Liver (tissue), 9 donors: ENCODE data around the gene INTS6. TPM values are rescaled to one million over a fixed set of nuclear protein-coding genes. Genes with fewer than 3 reads are reported as not detected.

Experiments used
- DNase-seq: peaks from one replicate; pipeline ENCODE4 v3.0.0-alpha.2; 2017; ENCODE audit warnings: low spot score
- H3K27ac ChIP-seq, 2 donors: one replicate each; pipeline ENCODE4 v1.7.0; 2013; ENCODE audit warnings: inconsistent platforms in 2 of 2, low read length in 2 of 2, control low read depth in 1 of 2, low read depth in 1 of 2, mild to moderate bottlenecking in 1 of 2
- H3K27me3 ChIP-seq, 4 donors: one replicate each; pipeline versions ENCODE4 v1.6.1 to v1.7.0; 2013; ENCODE audit warnings: low read length in 3 of 4, inconsistent platforms in 1 of 4, mild to moderate bottlenecking in 1 of 4, moderate library complexity in 1 of 4; ENCODE audit not compliant: control insufficient read depth in 4 of 4, insufficient read depth in 4 of 4
- H3K36me3 ChIP-seq, 4 donors: one replicate each; pipeline versions ENCODE4 v1.6.1 to v1.7.0; 2013; ENCODE audit warnings: low read length in 3 of 4, mild to moderate bottlenecking in 3 of 4, low read depth in 1 of 4, moderate library complexity in 1 of 4; ENCODE audit not compliant: control insufficient read depth in 4 of 4, insufficient read depth in 3 of 4
- H3K4me1 ChIP-seq, 4 donors: one replicate each; pipeline versions ENCODE4 v1.6.1 to v1.7.0; 2013; ENCODE audit warnings: low read length in 3 of 4, mild to moderate bottlenecking in 3 of 4, moderate library complexity in 1 of 4; ENCODE audit not compliant: control insufficient read depth in 4 of 4, insufficient read depth in 4 of 4
- H3K4me3 ChIP-seq, 3 donors: one replicate each; pipeline versions ENCODE4 v1.6.1 to v1.7.0; 2013; ENCODE audit warnings: low read length in 3 of 3, control low read depth in 1 of 3, low read depth in 1 of 3, mild to moderate bottlenecking in 1 of 3
- H3K9ac ChIP-seq, 2 donors: one replicate each; pipeline ENCODE4 v1.7.0; 2013; ENCODE audit warnings: low read length in 2 of 2, mild to moderate bottlenecking in 2 of 2, moderate library complexity in 2 of 2, control low read depth in 1 of 2, low read depth in 1 of 2
- H3K9me3 ChIP-seq, 4 donors: one replicate each; pipeline versions ENCODE4 v1.6.1 to v1.7.0; 2013; ENCODE audit warnings: low read length in 3 of 4; ENCODE audit not compliant: control insufficient read depth in 4 of 4
- EGR1 ChIP-seq, 2 donors: IDR thresholded peaks; 2 replicates each; pipeline ENCODE4 v1.6.1; 2016 to 2018; ENCODE audit warnings: antibody characterized with exemption in 2 of 2, low read depth in 2 of 2
- FOXA1 ChIP-seq: IDR thresholded peaks from 2 replicates; pipeline ENCODE4 v1.6.1; 2016; ENCODE audit warnings: antibody characterized with exemption
- FOXA2 ChIP-seq: IDR thresholded peaks from 2 replicates; pipeline ENCODE4 v1.6.1; 2016; ENCODE audit warnings: antibody characterized with exemption
- GABPA ChIP-seq, 2 donors: IDR thresholded peaks in 1 of 2; conservative IDR thresholded peaks in 1 of 2; 2 replicates each; pipeline ENCODE4 v1.6.1; 2016; ENCODE audit warnings: antibody characterized with exemption in 2 of 2, mild to moderate bottlenecking in 1 of 2, moderate library complexity in 1 of 2
- HNF4A ChIP-seq, 2 donors: conservative IDR thresholded peaks; 2 replicates each; pipeline ENCODE4 v1.6.1; 2016; ENCODE audit warnings: antibody characterized with exemption in 2 of 2, mild to moderate bottlenecking in 2 of 2
- HNF4G ChIP-seq: IDR thresholded peaks from 2 replicates; pipeline ENCODE4 v1.6.1; 2016; ENCODE audit warnings: antibody characterized with exemption
- JUND ChIP-seq, 2 donors: IDR thresholded peaks; 2 replicates each; pipeline ENCODE4 v1.6.1; 2016; ENCODE audit warnings: antibody characterized with exemption in 2 of 2
- RAD21 ChIP-seq, 2 donors: IDR thresholded peaks; 2 replicates each; pipeline ENCODE4 v1.6.1; 2016; ENCODE audit warnings: antibody characterized with exemption in 2 of 2, mild to moderate bottlenecking in 2 of 2
- RXRA ChIP-seq, 2 donors: IDR thresholded peaks; 2 replicates each; pipeline ENCODE4 v1.6.1; 2017 to 2018; ENCODE audit warnings: antibody characterized with exemption in 2 of 2, mild to moderate bottlenecking in 1 of 2
- TAF1 ChIP-seq: conservative IDR thresholded peaks from 2 replicates; pipeline ENCODE4 v1.6.1; 2016; ENCODE audit warnings: antibody characterized with exemption, mild to moderate bottlenecking
- YY1 ChIP-seq: IDR thresholded peaks from 2 replicates; pipeline ENCODE4 v1.6.1; 2016; ENCODE audit warnings: antibody characterized with exemption, mild to moderate bottlenecking
- WGBS: extraction: QIAGEN DNeasy Blood & Tissue Kit; methylation state at CpG from one replicate; pipeline ENCODE4 v1.1.7; 2013; 5-methylcytosine and 5-hydroxymethylcytosine counted together
- polyA plus RNA-seq, 2 donors: library from polyadenylated mRNA; stranded (reverse) in 1 of 2; unstranded in 1 of 2; fragments of 200-250 nt in 1 of 2; fragments of >200 nt in 1 of 2; fragmentation: Nextera tagmentation in 1 of 2; extraction: Ambion mirVana in 1 of 2; gene quantifications; one replicate each; pipeline versions ENCODE4 v1.2.1 to v1.2.3, GENCODE V29; 2013 to 2015
- total RNA-seq, 2 donors: library from RNA; depleted of rRNA; stranded (reverse); fragments of >200 nt; gene quantifications; one replicate each; pipeline ENCODE4 v1.2.3, GENCODE V29; 2014
- TF ChIP-seq, protein P1 (sequence below): fragments of 150-350 bp; IDR thresholded peaks from 2 replicates; pipeline ENCODE4 v1.5.1; 2017; ENCODE audit warnings: improper control_type of control experiment, low read depth, low read length; ENCODE audit not compliant: missing input control
- TF ChIP-seq, protein P2 (sequence below): IDR thresholded peaks from 2 replicates; pipeline ENCODE4 v1.6.1; 2016; ENCODE audit warnings: antibody characterized with exemption
- TF ChIP-seq, protein P3 (sequence below): IDR thresholded peaks from 2 replicates; pipeline ENCODE4 v1.6.1; 2016; ENCODE audit warnings: antibody characterized with exemption, mild to moderate bottlenecking
- TF ChIP-seq, protein P4 (sequence below): IDR thresholded peaks from 2 replicates; pipeline ENCODE4 v1.6.1; 2016; ENCODE audit warnings: antibody characterized with exemption
- TF ChIP-seq, protein P5 (sequence below): IDR thresholded peaks from 2 replicates; pipeline ENCODE4 v1.6.1; 2016; ENCODE audit warnings: antibody characterized with exemption
- donor health status: healthy.
- donor health status: healthy.
- donor health status: healthy.
- donor health status: healthy.
- donor health status: healthy.

Gene INTS6
- total and polyA plus RNA-seq, 4 donors, result 11.4 to 61.4 (median 18.8) TPM

DNA sequence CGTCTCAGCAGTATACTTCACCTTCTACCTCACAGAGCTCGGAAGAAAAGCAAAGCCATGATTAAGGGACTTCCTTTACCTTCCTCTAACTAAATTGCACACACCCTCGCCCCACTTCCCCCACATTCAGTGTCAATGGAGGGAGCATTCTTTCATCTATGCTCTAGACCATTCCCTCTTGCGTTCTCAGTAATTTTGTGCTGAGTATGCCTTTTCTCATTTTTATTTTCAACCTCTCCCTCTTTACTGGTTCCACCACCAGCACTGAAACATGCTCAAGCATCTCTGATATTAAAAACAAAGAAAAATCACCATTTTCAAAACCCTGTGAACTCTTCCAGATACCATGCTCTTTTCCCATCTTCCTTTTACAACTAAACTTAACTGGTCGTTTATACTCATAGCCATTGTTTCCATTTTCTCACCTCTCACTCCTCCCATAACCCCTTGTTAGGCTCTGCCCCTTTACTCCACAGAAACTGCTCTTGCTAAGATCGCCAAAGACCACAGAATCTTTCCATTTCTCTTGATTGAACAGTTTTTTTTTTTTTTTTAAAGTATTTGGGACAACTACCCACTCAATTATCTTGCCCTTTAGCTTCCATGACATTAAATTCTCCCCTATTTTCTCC, 81.0 kb downstream of the INTS6 start:
- WGBS, result 94% methylated on average over 6 of the region's 6 CpGs
- no peak for TF ChIP-seq FOXA2
- TF ChIP-seq HNF4G, result no peak
- TF ChIP-seq RXRA (IDR thresholded peaks at IDR 0.05), result no peak
- no peak for TF ChIP-seq RAD21 (IDR thresholded peaks at IDR 0.05)
- TF ChIP-seq, protein P1, sequence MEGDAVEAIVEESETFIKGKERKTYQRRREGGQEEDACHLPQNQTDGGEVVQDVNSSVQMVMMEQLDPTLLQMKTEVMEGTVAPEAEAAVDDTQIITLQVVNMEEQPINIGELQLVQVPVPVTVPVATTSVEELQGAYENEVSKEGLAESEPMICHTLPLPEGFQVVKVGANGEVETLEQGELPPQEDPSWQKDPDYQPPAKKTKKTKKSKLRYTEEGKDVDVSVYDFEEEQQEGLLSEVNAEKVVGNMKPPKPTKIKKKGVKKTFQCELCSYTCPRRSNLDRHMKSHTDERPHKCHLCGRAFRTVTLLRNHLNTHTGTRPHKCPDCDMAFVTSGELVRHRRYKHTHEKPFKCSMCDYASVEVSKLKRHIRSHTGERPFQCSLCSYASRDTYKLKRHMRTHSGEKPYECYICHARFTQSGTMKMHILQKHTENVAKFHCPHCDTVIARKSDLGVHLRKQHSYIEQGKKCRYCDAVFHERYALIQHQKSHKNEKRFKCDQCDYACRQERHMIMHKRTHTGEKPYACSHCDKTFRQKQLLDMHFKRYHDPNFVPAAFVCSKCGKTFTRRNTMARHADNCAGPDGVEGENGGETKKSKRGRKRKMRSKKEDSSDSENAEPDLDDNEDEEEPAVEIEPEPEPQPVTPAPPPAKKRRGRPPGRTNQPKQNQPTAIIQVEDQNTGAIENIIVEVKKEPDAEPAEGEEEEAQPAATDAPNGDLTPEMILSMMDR, result no peak
- TF ChIP-seq, protein P2, sequence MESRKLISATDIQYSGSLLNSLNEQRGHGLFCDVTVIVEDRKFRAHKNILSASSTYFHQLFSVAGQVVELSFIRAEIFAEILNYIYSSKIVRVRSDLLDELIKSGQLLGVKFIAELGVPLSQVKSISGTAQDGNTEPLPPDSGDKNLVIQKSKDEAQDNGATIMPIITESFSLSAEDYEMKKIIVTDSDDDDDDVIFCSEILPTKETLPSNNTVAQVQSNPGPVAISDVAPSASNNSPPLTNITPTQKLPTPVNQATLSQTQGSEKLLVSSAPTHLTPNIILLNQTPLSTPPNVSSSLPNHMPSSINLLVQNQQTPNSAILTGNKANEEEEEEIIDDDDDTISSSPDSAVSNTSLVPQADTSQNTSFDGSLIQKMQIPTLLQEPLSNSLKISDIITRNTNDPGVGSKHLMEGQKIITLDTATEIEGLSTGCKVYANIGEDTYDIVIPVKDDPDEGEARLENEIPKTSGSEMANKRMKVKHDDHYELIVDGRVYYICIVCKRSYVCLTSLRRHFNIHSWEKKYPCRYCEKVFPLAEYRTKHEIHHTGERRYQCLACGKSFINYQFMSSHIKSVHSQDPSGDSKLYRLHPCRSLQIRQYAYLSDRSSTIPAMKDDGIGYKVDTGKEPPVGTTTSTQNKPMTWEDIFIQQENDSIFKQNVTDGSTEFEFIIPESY, result no peak
- TF ChIP-seq JUND (IDR thresholded peaks at IDR 0.05), result no peak
- TF ChIP-seq, protein P3, sequence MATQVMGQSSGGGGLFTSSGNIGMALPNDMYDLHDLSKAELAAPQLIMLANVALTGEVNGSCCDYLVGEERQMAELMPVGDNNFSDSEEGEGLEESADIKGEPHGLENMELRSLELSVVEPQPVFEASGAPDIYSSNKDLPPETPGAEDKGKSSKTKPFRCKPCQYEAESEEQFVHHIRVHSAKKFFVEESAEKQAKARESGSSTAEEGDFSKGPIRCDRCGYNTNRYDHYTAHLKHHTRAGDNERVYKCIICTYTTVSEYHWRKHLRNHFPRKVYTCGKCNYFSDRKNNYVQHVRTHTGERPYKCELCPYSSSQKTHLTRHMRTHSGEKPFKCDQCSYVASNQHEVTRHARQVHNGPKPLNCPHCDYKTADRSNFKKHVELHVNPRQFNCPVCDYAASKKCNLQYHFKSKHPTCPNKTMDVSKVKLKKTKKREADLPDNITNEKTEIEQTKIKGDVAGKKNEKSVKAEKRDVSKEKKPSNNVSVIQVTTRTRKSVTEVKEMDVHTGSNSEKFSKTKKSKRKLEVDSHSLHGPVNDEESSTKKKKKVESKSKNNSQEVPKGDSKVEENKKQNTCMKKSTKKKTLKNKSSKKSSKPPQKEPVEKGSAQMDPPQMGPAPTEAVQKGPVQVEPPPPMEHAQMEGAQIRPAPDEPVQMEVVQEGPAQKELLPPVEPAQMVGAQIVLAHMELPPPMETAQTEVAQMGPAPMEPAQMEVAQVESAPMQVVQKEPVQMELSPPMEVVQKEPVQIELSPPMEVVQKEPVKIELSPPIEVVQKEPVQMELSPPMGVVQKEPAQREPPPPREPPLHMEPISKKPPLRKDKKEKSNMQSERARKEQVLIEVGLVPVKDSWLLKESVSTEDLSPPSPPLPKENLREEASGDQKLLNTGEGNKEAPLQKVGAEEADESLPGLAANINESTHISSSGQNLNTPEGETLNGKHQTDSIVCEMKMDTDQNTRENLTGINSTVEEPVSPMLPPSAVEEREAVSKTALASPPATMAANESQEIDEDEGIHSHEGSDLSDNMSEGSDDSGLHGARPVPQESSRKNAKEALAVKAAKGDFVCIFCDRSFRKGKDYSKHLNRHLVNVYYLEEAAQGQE, result no peak
- TF ChIP-seq EGR1 (IDR thresholded peaks at IDR 0.05; ENCODE audit: low read depth in 2 of 2), result no peak
- TF ChIP-seq, protein P4, sequence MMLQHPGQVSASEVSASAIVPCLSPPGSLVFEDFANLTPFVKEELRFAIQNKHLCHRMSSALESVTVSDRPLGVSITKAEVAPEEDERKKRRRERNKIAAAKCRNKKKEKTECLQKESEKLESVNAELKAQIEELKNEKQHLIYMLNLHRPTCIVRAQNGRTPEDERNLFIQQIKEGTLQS, result no peak
- TF ChIP-seq GABPA (IDR thresholded peaks at IDR 0.05 in 1 of 2, conservative IDR thresholded peaks at IDR 0.05 in 1 of 2), result no peak
- no peak for TF ChIP-seq HNF4A (conservative IDR thresholded peaks at IDR 0.05)
- no peak for TF ChIP-seq YY1
- peaks cover 7 to 87% (median 70%) of the 10 kb centered on the region in 4 donors for H3K36me3 ChIP-seq
- DNase-seq, result no peak
- H3K9me3 ChIP-seq, result no peaks in the 10 kb centered on the region
- no peak overlapping the region for H3K27ac ChIP-seq
- H3K27me3 ChIP-seq, result no peaks in the 10 kb centered on the region
- H3K4me1 ChIP-seq, result no peaks in the 10 kb centered on the region
- H3K4me3 ChIP-seq, result no peak overlapping the region
- no peak overlapping the region for H3K9ac ChIP-seq

DNA sequence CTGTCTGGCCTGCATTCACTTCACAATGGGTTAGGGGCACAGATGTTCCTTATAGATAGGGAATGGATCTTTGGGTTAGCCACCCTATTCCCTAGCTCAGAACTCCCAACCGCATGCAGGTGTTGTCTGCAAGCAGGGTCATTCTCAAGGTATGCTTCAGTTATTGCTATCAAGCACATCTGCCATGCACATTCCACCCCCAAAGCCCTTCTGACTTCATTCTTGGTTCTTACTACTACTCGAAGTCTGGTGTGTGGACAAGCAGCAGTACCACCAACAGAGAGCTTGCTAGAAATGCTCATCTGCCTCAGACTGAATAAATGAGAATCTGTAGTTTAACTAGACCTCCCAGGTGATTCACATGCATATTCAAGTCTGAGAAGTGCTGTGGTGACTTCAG, 82.0 kb downstream of the INTS6 start:
- H3K9ac ChIP-seq, result no peak overlapping the region
- H3K27ac ChIP-seq, result no peak overlapping the region
- no peaks in the 10 kb centered on the region for H3K9me3 ChIP-seq
- no peaks in the 10 kb centered on the region for H3K4me1 ChIP-seq
- DNase-seq, result no peak
- H3K36me3 ChIP-seq, result peaks cover 7 to 85% (median 69%) of the 10 kb centered on the region in 4 donors
- no peaks in the 10 kb centered on the region for H3K27me3 ChIP-seq
- no peak for TF ChIP-seq TAF1
- no peak for TF ChIP-seq YY1
- no peak for TF ChIP-seq RAD21 (IDR thresholded peaks at IDR 0.05)
- TF ChIP-seq FOXA1, result no peak
- TF ChIP-seq, protein P3, result no peak
- no peak for TF ChIP-seq EGR1 (IDR thresholded peaks at IDR 0.05; ENCODE audit: low read depth in 2 of 2)
- TF ChIP-seq, protein P5, sequence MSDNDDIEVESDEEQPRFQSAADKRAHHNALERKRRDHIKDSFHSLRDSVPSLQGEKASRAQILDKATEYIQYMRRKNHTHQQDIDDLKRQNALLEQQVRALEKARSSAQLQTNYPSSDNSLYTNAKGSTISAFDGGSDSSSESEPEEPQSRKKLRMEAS, result no peak
- no peak overlapping the region for H3K4me3 ChIP-seq
- WGBS, result 98% methylated on average over 2 of the region's 2 CpGs
